HG03565 (cell line): ENCODE measurements around the gene XKR8.

Experiments
- ATAC-seq: cut with Tn5 transposase; IDR thresholded peaks from one replicate; pipeline ENCODE4 v1.9.1; 2021; ENCODE audit warnings: mild to moderate bottlenecking, moderate library complexity; ENCODE audit not compliant: unreplicated experiment

XKR8 gene

DNA sequence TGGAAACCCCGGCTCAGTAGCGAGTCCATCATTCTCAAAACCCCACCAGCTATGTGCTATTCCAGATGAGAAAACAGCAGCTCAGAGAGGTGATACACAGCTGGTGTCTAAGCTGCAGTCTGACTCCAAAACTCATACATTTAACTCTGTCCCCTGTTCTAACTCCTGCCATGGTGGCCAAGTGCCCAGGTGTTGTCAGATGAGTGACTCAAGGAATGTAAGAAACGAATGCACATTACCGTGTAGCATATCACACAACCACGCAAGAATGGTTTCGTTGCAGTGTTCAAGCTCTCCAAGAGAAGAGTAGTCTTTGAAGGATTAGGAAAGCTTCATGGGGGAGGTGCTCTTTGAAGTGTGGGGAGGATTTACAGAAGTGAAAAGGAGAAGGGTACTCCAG, 4.7 kb upstream of the XKR8 start:
- no peak for ATAC-seq

GRCh38 chr1:27956761-27957160, 3.0 kb upstream of the XKR8 start:
- ATAC-seq = no peak

DNA sequence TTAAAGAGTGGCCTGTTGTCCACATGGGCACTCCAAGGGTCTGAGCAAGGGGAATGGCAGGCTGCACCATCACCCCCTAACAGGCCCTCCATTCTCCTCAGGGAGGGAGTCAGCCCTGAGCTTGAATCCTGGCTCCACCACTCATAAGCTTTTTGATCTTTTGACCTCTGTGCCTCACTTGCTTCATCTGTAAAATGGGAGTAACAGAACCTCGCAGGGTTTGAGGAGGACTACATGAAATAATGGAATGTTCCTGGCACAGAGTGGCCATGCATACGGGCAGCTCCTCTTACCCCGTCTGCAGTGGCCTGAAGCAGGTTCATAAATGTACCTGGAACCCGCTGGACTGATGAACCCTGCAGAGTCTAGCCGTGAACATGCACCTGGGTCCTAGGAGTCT, 2.1 kb upstream of the XKR8 start:
- ATAC-seq = no peak

DNA sequence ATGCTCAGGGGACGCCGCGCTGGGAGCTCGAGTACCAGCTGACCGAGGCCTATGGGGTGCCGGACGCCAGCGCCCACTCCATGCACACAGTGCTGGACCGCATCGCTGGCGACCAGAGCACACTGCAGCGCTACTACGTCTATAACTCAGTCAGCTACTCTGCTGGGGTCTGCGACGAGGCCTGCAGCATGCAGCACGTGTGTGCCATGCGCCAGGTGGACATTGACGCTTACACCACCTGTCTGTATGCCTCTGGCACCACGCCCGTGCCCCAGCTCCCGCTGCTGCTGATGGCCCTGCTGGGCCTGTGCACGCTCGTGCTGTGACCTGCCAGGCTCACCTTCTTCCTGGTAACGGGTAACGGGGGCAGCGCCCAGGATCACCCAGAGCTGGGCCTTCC, 1.3 kb upstream of the XKR8 start:
- no peak for ATAC-seq

DNA sequence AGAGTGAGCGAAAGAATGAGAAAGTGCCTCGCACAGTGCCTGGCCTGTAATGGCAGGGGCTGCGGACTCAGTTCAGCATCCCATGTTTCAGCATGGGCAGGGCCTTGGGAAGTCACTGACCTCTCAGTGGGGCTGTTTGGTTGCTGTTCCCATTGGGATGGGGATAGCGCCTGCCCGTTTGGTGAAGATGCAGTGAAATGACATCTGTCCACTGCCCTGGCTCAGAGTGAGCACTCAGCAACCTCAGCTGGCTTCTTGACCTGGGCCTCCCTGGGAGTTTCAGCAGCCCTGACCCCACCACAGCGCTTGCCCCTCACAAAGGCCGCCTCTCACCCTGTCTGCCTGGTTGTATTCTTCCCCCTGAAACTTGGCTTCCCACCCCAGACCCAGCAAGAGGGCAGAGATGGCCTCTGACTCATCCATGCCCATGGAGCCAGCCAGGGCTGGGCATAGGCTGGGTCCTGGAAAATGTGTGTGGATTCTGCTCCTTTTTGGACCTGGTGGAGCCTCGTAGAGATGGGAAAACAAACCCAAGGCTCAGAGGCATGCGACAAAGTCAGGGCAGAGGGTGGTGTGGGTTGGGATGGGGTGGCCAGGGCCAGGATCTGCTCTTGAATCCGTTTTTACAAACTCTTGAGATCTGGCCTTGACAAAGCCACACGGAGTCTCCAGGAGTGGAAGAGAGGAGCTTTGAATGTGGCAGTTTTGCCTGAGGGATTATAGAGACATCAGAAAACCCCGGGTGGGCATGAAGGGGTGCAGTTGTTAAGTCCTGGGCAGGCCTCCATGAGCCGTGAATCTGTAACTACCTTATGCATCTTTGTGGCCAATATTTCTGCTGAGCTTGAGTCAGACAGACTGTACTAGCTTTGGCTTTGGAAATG, 1.2 kb downstream of the XKR8 start:
- ATAC-seq = no peak

DNA sequence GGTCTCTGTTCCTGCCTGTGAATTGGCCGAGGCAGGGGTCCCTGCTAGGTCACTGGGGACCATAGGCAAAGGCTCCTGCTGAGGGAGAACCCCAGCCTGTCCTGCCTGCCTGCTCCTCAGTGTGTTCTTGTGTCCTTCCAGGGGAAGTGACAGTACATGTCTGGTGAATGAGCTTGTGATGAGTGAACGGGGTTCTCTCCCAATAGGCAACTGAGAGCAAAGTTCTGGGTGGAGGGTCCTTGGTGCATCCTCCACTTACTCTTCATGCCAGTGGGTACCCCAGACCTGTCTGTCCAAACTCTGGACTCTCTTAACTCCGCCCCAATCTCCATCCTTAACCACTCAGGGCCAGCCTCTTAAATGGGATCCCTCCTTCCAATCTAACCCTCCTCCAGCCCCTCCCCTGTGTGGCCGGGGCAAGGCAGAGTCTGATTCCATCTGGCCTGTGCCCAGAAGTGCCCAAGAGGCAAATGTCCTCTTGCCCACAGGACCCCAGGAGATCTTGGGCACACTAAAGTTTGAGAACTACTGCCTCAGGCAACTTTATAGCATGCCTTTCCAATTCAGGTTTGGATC, 2.0 kb downstream of the XKR8 start:
- ATAC-seq = no peak

DNA sequence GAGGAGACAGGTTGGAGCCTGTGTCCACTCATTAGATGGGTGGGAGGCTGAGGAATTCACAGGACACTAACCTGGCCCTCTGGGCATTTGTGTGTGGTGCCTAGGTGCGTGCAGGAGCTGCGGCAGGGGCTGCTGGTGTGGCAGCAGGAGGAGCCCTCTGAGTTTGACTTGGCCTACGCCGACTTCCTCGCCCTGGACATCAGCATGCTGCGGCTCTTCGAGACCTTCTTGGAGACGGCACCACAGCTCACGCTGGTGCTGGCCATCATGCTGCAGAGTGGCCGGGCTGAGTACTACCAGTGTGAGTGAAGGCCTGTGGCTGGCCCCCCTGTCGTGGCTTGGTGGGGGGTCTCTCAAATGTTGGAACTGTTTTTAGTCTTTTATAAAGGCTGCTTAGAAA, 3.6 kb downstream of the XKR8 start:
- ATAC-seq = no peak

- ATAC-seq = no peak
Measured at GRCh38 chr1:27966402-27967105, 6.8 kb downstream of the XKR8 start.

DNA sequence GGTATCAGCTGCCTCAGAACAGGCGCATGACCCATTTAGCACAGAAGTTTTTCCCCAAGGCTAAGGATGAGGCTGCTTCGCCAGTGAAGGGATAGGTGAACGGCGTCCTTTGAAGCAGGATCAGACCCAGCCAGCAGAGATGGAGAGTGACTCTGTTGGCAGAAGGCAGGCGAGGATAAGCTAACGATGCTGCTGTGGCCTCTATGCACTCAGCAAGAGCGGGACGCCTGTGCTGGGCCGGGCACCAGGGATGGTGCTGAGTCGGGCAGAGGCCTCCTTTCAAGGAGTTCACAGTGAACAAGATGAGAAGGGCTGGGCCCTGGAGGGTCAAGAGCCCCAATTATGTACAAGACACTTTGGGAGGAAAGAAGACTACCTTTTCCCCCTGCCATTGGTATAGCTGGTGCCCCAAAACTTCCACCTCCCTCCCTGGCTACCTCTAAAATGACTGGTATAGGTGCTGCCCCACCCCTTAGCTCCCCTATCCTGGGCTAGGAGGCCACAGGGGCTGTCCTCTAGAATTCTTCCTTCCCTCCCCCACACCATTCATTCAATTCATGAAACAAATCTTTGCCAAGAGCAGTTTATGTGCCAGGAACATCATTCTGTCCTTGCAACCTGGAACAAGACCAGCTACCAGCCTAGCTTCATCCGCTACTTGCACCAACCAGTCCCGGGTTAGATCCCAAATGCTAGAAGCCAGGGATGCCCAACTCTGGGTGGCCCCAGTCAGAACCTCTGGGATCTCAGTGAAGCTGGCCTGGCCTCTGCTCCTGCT, 7.5 kb downstream of the XKR8 start:
- no peak for ATAC-seq

DNA sequence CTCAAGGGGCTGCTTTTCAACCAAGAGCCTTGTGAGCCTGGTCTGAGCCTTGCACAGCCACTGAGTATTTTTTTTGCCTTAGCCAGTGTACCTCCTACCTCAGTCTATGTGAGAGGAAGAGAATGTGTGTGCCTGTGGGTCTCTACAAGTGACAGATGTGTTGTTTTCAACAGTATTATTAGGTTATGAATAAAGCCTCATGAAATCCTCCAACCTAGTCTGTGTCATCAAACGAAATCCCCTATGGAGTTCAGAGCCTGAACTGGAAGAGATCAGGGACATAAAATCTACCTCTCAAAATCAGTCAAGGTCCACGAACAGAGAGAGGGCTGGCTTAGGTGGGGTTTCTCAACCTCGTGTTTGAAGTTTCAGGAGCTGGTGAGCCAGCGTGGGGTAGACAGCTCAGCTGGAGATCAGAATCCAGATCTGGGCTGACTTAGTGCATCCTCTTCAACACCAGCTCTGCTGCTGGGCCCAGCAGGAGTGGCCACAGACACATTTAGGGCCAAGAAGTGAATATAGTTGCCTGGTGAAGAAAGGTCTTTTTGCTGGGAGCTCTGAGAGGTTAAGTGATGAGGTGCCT, 8.2 kb downstream of the XKR8 start:
- no peak for ATAC-seq

DNA sequence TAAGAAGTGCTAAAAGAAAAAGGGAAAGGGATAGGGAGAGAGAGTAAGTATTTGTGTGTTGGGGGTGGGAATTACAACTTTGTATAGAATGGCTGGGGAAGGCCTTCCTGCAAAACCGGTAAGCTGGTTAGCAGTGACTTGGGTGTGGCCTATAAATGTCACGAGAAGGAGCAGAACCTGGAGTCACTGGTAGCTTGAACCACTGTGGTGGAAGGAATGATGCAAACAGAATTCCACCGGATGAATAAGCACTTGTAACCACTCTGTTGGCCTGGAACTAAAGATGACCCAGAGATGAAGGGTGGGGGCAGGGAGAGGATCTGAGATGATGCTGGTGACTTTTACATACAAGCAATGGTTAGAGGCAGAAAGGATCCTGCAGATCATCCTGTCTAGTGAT, 8.9 kb downstream of the XKR8 start:
- ATAC-seq = no peak

DNA sequence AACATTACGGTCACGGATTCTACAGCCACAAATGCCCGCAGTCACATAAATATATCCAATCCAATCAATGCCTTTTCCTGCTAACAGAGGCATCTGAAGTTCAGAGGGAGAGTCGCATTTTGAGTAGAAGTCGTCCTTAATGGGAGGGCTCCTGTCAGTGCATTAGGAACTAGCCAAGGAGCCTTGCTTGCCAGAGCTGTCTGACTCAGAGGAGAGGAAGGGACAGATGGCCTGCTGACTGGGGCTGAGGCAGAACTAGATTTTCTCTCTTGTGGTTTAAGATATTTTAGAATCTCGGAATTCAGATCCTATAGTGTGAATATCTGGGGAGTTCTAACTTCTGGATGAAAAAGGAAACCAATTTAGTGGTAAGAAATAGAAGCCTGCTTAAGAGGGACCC, 10.6 kb downstream of the XKR8 start:
- no peak for ATAC-seq

DNA sequence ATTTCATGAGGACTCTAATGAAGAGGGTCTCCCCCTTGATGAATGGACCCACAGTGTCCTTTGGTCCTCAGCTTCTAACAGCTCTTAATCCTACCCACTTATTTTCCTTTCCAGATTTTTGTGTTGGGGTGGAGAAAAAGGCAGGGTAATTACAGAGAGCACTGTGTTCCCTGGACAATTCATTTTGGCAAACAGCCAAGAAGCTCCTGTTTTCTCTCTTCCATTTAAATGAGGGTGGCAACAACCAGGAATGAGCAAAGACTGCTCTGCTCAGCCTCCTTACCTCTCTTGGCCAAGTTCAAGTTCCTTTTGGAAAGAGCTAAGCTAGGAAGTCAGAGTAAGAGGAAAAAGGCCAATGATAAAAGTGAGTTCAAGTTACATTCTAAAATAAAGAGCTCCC, 11.9 kb downstream of the XKR8 start:
- no peak for ATAC-seq

GRCh38 chr1:27972141-27972540, 12.4 kb downstream of the XKR8 start:
- ATAC-seq = no peak

DNA sequence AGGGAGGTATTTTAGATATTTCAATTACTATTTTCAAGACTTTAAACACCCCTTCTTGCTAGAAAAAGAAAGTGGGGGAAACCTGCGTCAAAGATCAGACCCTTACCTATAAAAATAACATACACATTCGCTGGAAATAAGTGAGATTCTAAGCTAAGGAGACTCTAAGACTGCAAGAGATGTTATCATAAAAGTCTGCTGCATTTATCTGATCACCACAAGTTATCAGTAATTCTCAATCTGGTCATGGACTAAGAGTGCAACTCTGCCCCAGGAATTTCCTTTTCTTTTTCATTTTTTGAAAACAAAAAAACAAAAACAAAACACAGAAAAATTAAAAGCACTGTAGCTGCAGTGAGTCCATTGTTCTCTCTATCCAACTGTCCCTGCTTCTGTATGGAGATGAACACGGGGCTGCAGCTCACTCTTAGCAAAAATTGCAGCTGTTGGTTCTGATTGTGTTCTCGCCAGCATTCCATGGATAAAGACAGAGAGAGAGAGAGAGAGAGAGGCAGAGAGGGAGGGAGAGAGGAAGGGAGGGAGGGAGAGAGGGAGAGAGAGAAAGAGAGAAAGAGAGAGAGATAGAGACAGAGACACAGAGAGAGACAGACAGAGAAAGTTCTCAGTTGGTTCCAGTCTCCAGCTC, 14.1 kb downstream of the XKR8 start:
- no peak for ATAC-seq

- ATAC-seq = no peak
Measured at GRCh38 chr1:27974417-27974781, 14.6 kb downstream of the XKR8 start.

DNA sequence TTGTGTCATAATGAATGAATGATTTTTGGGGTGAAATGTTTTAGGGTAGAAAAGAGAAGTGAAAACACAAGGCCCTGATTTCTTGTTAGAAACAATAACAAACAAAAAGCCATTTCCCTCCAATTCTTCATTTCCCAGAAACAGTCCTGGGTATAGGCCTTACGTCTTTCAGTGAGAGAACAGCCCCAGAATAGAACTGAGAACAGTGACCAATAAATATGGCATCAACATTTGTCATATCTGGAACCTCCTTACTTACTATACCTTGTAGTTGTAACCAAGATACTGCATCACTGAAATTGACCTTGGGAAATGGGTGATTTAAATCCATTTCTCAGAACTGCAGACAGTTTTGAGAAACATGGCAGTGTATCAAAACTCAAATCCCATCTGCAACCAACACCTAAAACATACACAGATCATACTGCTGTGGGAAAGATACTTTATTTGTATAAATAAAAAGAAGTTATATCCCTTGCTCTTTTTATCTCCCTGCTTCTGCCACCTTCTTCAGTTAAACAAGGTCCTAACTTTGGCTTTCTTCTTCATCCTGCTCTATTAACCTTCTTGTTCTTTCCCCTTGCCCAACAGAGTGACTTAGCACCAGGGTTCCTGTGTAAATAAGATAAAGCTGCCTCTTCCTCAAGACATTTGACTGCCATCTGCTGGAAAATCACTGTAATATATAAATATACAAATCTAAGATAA, 19.5 kb downstream of the XKR8 start:
- no peak for ATAC-seq

- ATAC-seq = no peak
Measured at GRCh38 chr1:27979859-27980201, 20.1 kb downstream of the XKR8 start.

GRCh38 chr1:27980216-27980845, 20.6 kb downstream of the XKR8 start:
- ATAC-seq = no peak

- no peak for ATAC-seq
Measured at GRCh38 chr1:27981145-27981544, 21.4 kb downstream of the XKR8 start.
